GM23338 (cell line): ENCODE results near the gene PALLD. TPM values are rescaled to one million over a fixed set of nuclear protein-coding genes. Genes with fewer than 3 reads are reported as not detected.

Experiments used
- ATAC-seq: fragments of 200-7000 bp; cut with Tn5 transposase; 3 replicates; pipeline ENCODE4 v1.9.1; 2020
- DNase-seq: peaks from one replicate; pipeline ENCODE4 v3.0.0-alpha.2; 2015; ENCODE audit warnings: low spot score
- H2AFZ ChIP-seq: fragments of 200-600 bp; sonication (generic); 2 replicates; pipeline ENCODE4 v1.8.0; 2016; ENCODE audit warnings: antibody characterized with exemption, mild to moderate bottlenecking, moderate library complexity
- H3F3A ChIP-seq: fragments of 200-600 bp; sonication (generic); replicated peaks from 2 replicates; pipeline ENCODE4 v1.8.0; 2017; ENCODE audit warnings: antibody characterized with exemption, mixed run types, low read depth
- H3K27ac ChIP-seq: fragments of 200-600 bp; sonication (generic); 2 replicates; pipeline ENCODE4 v1.6.1; 2016; ENCODE audit warnings: low read depth
- H3K27me3 ChIP-seq: fragments of 200-600 bp; sonication (generic); 2 replicates; pipeline ENCODE4 v1.8.0; 2016; ENCODE audit warnings: mild to moderate bottlenecking, mixed run types, moderate library complexity; ENCODE audit not compliant: insufficient read depth
- H3K36me3 ChIP-seq: fragments of 200-600 bp; sonication (generic); 2 replicates; pipeline ENCODE4 v1.8.0; 2016; ENCODE audit warnings: mild to moderate bottlenecking; ENCODE audit not compliant: insufficient read depth
- H3K4me1 ChIP-seq: fragments of 200-600 bp; sonication (generic); 2 replicates; pipeline ENCODE4 v1.8.0; 2016; ENCODE audit warnings: mild to moderate bottlenecking, moderate library complexity; ENCODE audit not compliant: insufficient read depth
- H3K4me2 ChIP-seq: fragments of 200-600 bp; sonication (generic); 2 replicates; pipeline ENCODE4 v1.7.1; 2017; ENCODE audit warnings: mixed run types
- H3K4me3 ChIP-seq: fragments of 200-600 bp; sonication (generic); 2 replicates; pipeline ENCODE4 v1.6.1; 2016; ENCODE audit warnings: mixed run types
- H3K79me2 ChIP-seq: fragments of 200-600 bp; sonication (generic); replicated peaks from 2 replicates; pipeline ENCODE4 v1.8.0; 2017; ENCODE audit warnings: mild to moderate bottlenecking; ENCODE audit not compliant: insufficient read depth
- H3K9me2 ChIP-seq: fragments of 200-600 bp; sonication (generic); 2 replicates; pipeline ENCODE4 v1.8.0; 2017; ENCODE audit not compliant: insufficient read depth
- H4K20me1 ChIP-seq: fragments of 200-600 bp; sonication (generic); replicated peaks from 2 replicates; pipeline ENCODE4 v1.8.0; 2017; ENCODE audit warnings: mild to moderate bottlenecking; ENCODE audit not compliant: insufficient read depth
- H3K27ac Mint-ChIP-seq: 2 replicates; pipeline ENCODE4 v1.8.0; 2020; ENCODE audit warnings: inconsistent platforms, mild to moderate bottlenecking, moderate library complexity, mixed read lengths
- H3K27me3 Mint-ChIP-seq: 3 replicates; pipeline ENCODE4 v1.8.0; 2022; ENCODE audit warnings: low read depth, mild to moderate bottlenecking, moderate library complexity, mixed read lengths, inconsistent platforms; ENCODE audit not compliant: insufficient read depth, poor library complexity
- H3K36me3 Mint-ChIP-seq: 3 replicates; pipeline ENCODE4 v1.8.0; 2021; ENCODE audit warnings: low read depth, mild to moderate bottlenecking, inconsistent platforms, moderate library complexity, mixed read lengths
- H3K4me1 Mint-ChIP-seq: 3 replicates; pipeline ENCODE4 v1.8.0; 2020; ENCODE audit warnings: mild to moderate bottlenecking, inconsistent platforms, mixed read lengths
- H3K4me3 Mint-ChIP-seq: 3 replicates; pipeline ENCODE4 v1.8.0; 2021; ENCODE audit warnings: moderate library complexity, mild to moderate bottlenecking, inconsistent platforms, mixed read lengths
- H3K9me3 Mint-ChIP-seq: 3 replicates; pipeline ENCODE4 v1.8.0; 2020; ENCODE audit warnings: moderate library complexity, mild to moderate bottlenecking, inconsistent platforms, mixed read lengths
- EZH2 ChIP-seq: fragments of 200-600 bp; sonication (generic); IDR thresholded peaks from one replicate; pipeline ENCODE4 v1.8.0; 2017; ENCODE audit warnings: antibody characterized with exemption, mild to moderate bottlenecking, low read depth; ENCODE audit not compliant: unreplicated experiment
- EZH2phosphoT487 ChIP-seq: fragments of 200-600 bp; sonication (generic); IDR thresholded peaks from one replicate; pipeline ENCODE4 v1.8.1; 2018; ENCODE audit warnings: antibody characterized with exemption; ENCODE audit not compliant: unreplicated experiment
- JUNB ChIP-seq: IDR thresholded peaks from one replicate; pipeline ENCODE4 v1.6.1; 2016; ENCODE audit warnings: antibody characterized with exemption; ENCODE audit not compliant: unreplicated experiment
- NANOG ChIP-seq: IDR thresholded peaks from 2 replicates; pipeline ENCODE4 v1.6.1; 2016; ENCODE audit warnings: antibody characterized with exemption, borderline replicate concordance
- POLR2AphosphoS5 ChIP-seq: IDR thresholded peaks from 2 replicates; pipeline ENCODE4 v1.6.1; 2016; ENCODE audit warnings: antibody characterized with exemption, low read depth
- ZNF114 ChIP-seq: fragments of 250-450 bp; sonication (Bioruptor Pico); IDR thresholded peaks from 2 replicates; pipeline ENCODE4 v1.5.0; 2020; ENCODE audit warnings: mild to moderate bottlenecking, moderate library complexity
- polyA plus RNA-seq: library from polyadenylated mRNA; unstranded; fragments of >200 nt; fragmentation: Nextera tagmentation; extraction: Ambion mirVana; gene quantifications from 2 replicates; pipeline ENCODE4 v1.2.1, GENCODE V29; 2016
- total RNA-seq: library from RNA; depleted of rRNA; stranded (reverse); fragments of >200 nt; shearing (Covaris generic); gene quantifications from 2 replicates; pipeline ENCODE4 v1.2.3, GENCODE V29; 2014
- TF ChIP-seq, protein P1 (sequence below): IDR thresholded peaks from one replicate; pipeline ENCODE4 v1.6.1; 2018; ENCODE audit warnings: antibody characterized with exemption; ENCODE audit not compliant: unreplicated experiment
- TF ChIP-seq, protein P2 (sequence below), 2 experiments: fragments of 200-600 bp in 1 of 2; sonication (generic) in 1 of 2; conservative IDR thresholded peaks; 2 replicates each; pipeline versions ENCODE4 v1.5.1 to v1.6.1; 2016 to 2017; ENCODE audit warnings: antibody characterized with exemption in 2 of 2, low read depth in 2 of 2, mild to moderate bottlenecking in 2 of 2, moderate library complexity in 1 of 2
- TF ChIP-seq, protein P3 (sequence below): fragments of 250-450 bp; sonication (Bioruptor Pico); IDR thresholded peaks from 2 replicates; pipeline ENCODE4 v1.5.0; 2020; ENCODE audit warnings: mild to moderate bottlenecking, moderate library complexity

PALLD gene
- total and polyA plus RNA-seq, 2 experiments from 2014 or later: 13.1 to 30.2 TPM

DNA sequence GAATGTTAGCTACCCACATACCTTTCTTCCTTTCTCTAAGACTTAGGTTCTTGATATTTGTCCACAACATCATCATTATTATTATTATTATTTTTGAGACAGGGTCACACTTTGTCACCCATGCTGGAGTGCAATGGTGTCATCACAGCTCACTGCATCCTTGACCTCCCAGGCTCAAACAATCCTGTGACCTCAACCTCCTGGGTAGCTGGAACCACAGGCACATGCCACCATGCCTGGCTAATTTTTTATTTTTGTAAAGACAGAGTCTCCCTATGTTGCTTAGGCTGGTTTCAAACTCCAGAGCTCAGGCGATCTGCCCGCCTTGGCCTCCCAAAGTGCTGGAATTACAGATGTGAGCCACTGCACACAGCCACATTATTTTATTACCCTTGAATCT lies 394.2 kb downstream of the PALLD start (continued):
- TF ChIP-seq, protein P1, sequence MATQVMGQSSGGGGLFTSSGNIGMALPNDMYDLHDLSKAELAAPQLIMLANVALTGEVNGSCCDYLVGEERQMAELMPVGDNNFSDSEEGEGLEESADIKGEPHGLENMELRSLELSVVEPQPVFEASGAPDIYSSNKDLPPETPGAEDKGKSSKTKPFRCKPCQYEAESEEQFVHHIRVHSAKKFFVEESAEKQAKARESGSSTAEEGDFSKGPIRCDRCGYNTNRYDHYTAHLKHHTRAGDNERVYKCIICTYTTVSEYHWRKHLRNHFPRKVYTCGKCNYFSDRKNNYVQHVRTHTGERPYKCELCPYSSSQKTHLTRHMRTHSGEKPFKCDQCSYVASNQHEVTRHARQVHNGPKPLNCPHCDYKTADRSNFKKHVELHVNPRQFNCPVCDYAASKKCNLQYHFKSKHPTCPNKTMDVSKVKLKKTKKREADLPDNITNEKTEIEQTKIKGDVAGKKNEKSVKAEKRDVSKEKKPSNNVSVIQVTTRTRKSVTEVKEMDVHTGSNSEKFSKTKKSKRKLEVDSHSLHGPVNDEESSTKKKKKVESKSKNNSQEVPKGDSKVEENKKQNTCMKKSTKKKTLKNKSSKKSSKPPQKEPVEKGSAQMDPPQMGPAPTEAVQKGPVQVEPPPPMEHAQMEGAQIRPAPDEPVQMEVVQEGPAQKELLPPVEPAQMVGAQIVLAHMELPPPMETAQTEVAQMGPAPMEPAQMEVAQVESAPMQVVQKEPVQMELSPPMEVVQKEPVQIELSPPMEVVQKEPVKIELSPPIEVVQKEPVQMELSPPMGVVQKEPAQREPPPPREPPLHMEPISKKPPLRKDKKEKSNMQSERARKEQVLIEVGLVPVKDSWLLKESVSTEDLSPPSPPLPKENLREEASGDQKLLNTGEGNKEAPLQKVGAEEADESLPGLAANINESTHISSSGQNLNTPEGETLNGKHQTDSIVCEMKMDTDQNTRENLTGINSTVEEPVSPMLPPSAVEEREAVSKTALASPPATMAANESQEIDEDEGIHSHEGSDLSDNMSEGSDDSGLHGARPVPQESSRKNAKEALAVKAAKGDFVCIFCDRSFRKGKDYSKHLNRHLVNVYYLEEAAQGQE: no peak
- TF ChIP-seq EZH2phosphoT487: no peak
- no peak for TF ChIP-seq NANOG
- TF ChIP-seq, protein P2, sequence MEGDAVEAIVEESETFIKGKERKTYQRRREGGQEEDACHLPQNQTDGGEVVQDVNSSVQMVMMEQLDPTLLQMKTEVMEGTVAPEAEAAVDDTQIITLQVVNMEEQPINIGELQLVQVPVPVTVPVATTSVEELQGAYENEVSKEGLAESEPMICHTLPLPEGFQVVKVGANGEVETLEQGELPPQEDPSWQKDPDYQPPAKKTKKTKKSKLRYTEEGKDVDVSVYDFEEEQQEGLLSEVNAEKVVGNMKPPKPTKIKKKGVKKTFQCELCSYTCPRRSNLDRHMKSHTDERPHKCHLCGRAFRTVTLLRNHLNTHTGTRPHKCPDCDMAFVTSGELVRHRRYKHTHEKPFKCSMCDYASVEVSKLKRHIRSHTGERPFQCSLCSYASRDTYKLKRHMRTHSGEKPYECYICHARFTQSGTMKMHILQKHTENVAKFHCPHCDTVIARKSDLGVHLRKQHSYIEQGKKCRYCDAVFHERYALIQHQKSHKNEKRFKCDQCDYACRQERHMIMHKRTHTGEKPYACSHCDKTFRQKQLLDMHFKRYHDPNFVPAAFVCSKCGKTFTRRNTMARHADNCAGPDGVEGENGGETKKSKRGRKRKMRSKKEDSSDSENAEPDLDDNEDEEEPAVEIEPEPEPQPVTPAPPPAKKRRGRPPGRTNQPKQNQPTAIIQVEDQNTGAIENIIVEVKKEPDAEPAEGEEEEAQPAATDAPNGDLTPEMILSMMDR (conservative IDR thresholded peaks at IDR 0.05; ENCODE audit: low read depth in 2 of 2): no peak

GRCh38 chr4:168891688-168892087 lies 394.8 kb downstream of the PALLD start:
- Histone ChIP-seq H3K79me2 (no peaks in the 10 kb centered on the region), H3K4me1 (no peaks in the 10 kb centered on the region), H3K27ac (no peak overlapping the region), H3F3A (no peaks in the 10 kb centered on the region), H3K4me2 (no peak overlapping the region), H4K20me1 (no peaks in the 10 kb centered on the region; the same call in 1 of the 2 replicates), H3K4me3 (no peak overlapping the region), H3K27me3 (no peaks in the 10 kb centered on the region), H3K36me3 (peaks cover 8% of the 10 kb centered on the region; the same call in 1 of the 2 replicates), H3K9me2 (no peaks in the 10 kb centered on the region), H2AFZ (no peak overlapping the region)
- Mint-ChIP-seq H3K36me3 (peaks cover 43% of the 10 kb centered on the region), H3K4me3 (no peak overlapping the region), H3K27me3 (no peaks in the 10 kb centered on the region), H3K9me3 (no peaks in the 10 kb centered on the region), H3K27ac (no peak overlapping the region), H3K4me1 (0 out of 3 replicates have a peak, but pooled peaks cover 2% of the 10 kb centered on the region)
- no peak for TF ChIP-seq EZH2
- no peak for TF ChIP-seq JUNB
- no peak for TF ChIP-seq POLR2AphosphoS5
- no peak for TF ChIP-seq ZNF114 (CRISPR knock-in tag)
- TF ChIP-seq NANOG: no peak
- TF ChIP-seq, protein P3, sequence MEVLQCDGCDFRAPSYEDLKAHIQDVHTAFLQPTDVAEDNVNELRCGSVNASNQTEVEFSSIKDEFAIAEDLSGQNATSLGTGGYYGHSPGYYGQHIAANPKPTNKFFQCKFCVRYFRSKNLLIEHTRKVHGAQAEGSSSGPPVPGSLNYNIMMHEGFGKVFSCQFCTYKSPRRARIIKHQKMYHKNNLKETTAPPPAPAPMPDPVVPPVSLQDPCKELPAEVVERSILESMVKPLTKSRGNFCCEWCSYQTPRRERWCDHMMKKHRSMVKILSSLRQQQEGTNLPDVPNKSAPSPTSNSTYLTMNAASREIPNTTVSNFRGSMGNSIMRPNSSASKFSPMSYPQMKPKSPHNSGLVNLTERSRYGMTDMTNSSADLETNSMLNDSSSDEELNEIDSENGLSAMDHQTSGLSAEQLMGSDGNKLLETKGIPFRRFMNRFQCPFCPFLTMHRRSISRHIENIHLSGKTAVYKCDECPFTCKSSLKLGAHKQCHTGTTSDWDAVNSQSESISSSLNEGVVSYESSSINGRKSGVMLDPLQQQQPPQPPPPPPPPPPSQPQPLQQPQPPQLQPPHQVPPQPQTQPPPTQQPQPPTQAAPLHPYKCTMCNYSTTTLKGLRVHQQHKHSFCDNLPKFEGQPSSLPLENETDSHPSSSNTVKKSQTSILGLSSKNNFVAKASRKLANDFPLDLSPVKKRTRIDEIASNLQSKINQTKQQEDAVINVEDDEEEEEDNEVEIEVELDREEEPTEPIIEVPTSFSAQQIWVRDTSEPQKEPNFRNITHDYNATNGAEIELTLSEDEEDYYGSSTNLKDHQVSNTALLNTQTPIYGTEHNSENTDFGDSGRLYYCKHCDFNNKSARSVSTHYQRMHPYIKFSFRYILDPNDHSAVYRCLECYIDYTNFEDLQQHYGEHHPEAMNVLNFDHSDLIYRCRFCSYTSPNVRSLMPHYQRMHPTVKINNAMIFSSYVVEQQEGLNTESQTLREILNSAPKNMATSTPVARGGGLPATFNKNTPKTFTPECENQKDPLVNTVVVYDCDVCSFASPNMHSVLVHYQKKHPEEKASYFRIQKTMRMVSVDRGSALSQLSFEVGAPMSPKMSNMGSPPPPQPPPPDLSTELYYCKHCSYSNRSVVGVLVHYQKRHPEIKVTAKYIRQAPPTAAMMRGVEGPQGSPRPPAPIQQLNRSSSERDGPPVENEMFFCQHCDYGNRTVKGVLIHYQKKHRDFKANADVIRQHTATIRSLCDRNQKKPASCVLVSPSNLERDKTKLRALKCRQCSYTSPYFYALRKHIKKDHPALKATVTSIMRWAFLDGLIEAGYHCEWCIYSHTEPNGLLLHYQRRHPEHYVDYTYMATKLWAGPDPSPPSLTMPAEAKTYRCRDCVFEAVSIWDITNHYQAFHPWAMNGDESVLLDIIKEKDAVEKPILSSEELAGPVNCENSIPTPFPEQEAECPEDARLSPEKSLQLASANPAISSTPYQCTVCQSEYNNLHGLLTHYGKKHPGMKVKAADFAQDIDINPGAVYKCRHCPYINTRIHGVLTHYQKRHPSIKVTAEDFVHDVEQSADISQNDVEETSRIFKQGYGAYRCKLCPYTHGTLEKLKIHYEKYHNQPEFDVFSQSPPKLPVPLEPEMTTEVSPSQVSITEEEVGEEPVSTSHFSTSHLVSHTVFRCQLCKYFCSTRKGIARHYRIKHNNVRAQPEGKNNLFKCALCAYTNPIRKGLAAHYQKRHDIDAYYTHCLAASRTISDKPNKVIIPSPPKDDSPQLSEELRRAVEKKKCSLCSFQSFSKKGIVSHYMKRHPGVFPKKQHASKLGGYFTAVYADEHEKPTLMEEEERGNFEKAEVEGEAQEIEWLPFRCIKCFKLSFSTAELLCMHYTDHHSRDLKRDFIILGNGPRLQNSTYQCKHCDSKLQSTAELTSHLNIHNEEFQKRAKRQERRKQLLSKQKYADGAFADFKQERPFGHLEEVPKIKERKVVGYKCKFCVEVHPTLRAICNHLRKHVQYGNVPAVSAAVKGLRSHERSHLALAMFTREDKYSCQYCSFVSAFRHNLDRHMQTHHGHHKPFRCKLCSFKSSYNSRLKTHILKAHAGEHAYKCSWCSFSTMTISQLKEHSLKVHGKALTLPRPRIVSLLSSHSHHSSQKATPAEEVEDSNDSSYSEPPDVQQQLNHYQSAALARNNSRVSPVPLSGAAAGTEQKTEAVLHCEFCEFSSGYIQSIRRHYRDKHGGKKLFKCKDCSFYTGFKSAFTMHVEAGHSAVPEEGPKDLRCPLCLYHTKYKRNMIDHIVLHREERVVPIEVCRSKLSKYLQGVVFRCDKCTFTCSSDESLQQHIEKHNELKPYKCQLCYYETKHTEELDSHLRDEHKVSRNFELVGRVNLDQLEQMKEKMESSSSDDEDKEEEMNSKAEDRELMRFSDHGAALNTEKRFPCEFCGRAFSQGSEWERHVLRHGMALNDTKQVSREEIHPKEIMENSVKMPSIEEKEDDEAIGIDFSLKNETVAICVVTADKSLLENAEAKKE (CRISPR knock-in tag): no peak
- ATAC-seq (no peak), DNase-seq (no peak)
